ENCODE results near the gene NWD2. TPM values are rescaled to one million over a fixed set of nuclear protein-coding genes. Genes with fewer than 3 reads are reported as not detected.
A peak's percentile ranks its signal among the peaks of the same experiment; 100 is the strongest.

Gene NWD2
- total RNA-seq, 3 donors from 2014 or later = 0.95 to 1.4 (median 1.3) TPM

DNA sequence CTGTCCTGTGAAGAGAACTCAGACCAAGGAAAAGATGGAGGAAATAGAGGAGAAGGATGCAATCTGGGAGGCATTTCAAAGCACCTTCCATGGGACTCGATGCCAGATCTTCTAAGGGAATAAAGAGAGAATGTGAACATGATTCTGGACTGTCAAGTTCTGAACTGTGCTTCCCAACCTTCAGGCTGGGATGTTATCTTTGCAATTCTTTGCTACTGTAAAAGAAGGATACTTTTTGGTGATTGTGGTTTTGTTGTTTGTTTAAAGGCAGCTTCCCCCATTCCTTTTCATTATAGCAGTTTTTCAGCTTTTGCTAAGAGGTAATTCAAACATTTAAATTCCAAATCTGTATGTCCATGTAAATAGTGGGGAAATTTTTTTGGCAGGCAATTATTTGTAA lies 217.3 kb downstream of the NWD2 start:
- H3K4me1 ChIP-seq (ENCODE audit: low read depth) = peaks cover 4% of the 10 kb centered on the region
- TF ChIP-seq, protein P1, sequence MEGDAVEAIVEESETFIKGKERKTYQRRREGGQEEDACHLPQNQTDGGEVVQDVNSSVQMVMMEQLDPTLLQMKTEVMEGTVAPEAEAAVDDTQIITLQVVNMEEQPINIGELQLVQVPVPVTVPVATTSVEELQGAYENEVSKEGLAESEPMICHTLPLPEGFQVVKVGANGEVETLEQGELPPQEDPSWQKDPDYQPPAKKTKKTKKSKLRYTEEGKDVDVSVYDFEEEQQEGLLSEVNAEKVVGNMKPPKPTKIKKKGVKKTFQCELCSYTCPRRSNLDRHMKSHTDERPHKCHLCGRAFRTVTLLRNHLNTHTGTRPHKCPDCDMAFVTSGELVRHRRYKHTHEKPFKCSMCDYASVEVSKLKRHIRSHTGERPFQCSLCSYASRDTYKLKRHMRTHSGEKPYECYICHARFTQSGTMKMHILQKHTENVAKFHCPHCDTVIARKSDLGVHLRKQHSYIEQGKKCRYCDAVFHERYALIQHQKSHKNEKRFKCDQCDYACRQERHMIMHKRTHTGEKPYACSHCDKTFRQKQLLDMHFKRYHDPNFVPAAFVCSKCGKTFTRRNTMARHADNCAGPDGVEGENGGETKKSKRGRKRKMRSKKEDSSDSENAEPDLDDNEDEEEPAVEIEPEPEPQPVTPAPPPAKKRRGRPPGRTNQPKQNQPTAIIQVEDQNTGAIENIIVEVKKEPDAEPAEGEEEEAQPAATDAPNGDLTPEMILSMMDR (IDR thresholded peaks at IDR 0.05) = no peak
- DNase-seq (no peak), ATAC-seq (no peak)
- intact Hi-C loops (cut with DNase I, micrococcal nuclease) = no loop called here
- H3K9me3 ChIP-seq = no peaks in the 10 kb centered on the region
- no peaks in the 10 kb centered on the region for H3K36me3 ChIP-seq (ENCODE audit: low read depth)
- H3K4me3 ChIP-seq = no peak overlapping the region

DNA sequence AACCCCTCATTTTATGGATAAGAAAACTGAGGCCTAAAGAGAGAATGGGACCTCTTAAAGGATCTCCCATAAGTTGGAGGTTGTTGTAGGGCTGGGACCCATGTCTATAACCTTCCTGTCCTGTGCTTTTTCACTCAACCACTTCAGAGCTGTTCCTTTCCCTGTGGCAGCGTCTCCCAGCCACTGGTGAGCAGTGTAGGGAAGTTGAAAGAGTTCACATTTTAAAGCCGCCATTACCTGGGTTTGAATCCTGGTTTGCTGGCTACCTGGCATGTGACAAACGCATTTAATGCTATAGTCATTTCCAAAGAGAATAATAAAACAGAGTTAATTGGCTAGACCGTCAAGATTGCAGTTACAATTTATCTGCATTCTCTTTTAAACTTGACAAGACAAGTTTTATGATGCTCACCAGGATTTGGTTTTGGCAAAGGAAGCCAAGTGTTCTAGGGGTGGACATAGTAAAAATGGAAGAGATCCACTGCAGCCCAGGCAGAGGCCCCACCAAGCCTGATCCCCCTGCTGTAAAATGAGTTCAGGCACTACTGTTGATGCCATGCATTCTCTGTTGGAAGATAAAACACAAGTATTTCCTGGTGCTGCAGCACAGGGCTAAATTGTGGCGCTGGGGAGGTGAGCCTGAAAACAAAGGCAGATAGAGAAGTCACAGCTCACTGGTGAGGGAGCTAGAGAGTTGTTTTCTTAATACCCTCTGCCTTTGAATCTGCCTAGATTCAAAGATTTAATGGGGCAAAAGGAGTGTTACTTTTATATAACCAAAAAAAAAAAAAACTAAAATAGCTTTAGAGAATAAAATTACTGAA lies 218.7 kb downstream of the NWD2 start:
- ATAC-seq = peak; percentile 75
- DNase-seq = peak in 2 of 3 donors; percentile 63
- Histone ChIP-seq H3K4me1 (ENCODE audit: low read depth) (peaks cover 10% of the 10 kb centered on the region), H3K36me3 (ENCODE audit: low read depth) (no peaks in the 10 kb centered on the region), H3K4me3 (no peak overlapping the region), H3K9me3 (no peaks in the 10 kb centered on the region)
- intact Hi-C loops (cut with DNase I, micrococcal nuclease) = no loop called here
- TF ChIP-seq, protein P1 (IDR thresholded peaks at IDR 0.05) = no peak

DNA sequence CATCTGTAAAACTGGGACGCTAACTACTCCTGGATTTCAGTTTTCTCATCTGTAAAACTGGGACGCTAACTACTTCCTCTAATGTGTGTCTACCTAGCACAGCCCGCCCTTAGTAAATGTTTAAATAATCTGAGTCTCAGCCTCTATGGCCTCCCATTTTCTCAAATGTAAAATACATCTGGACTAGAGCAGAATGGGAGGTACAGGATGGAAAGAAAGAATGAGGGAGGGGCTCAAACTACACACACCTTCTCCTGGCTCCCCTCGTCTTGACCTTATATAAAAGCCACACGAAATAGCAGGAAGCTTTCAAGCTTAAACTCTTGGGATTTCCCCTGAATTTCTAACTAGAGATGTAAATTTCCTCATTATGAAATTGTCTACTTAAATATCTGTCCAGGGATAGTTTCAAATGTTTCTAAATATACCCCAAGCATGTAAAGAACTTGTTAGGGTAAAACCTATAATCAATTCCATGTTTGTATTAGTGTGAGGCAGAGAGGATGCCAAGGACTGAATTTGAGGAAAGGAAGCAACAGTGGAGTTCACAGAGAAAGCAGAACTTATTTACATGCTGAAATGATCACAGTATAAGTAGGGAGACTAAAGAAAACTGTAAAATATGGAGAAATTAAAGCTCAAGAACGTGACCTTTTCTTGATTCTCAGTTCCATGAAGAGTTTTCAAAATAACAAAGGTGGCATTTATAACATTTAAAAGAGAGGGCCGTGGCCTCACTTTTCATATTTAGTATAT lies 220.0 kb downstream of the NWD2 start:
- Histone ChIP-seq H3K36me3 (ENCODE audit: low read depth) (no peaks in the 10 kb centered on the region), H3K9me3 (no peaks in the 10 kb centered on the region), H3K4me3 (no peak overlapping the region), H3K4me1 (ENCODE audit: low read depth) (peaks cover 10% of the 10 kb centered on the region)
- TF ChIP-seq, protein P1 (IDR thresholded peaks at IDR 0.05) = no peak
- peak in 1 of 3 donors; percentile 66 for DNase-seq
- intact Hi-C loops (cut with DNase I, micrococcal nuclease) = no loop called here
- peak; percentile 86 for ATAC-seq

DNA sequence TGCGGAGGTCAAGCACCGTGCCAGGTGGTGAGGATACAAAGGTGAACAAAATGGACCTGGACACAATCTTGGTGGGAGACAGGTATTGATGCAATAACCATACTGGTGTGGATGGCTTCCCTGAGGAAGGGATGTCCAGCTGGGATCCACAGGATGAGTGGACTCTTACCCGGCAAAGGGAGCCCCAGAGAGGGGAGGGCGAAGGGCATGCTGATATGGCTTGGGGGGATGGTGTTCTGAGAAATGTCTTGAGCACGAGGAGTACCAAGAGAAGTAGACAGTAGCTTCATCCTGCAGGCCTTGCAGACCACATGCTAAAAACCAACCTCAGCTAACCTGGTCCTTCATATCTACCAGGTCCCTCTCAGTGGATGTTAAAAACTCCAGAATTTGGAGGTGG lies 220.8 kb downstream of the NWD2 start:
- no peaks in the 10 kb centered on the region for H3K36me3 ChIP-seq (ENCODE audit: low read depth)
- DNase-seq (no peak), ATAC-seq (no peak)
- intact Hi-C loops (cut with DNase I, micrococcal nuclease) = no loop called here
- TF ChIP-seq, protein P1 (IDR thresholded peaks at IDR 0.05) = no peak
- peaks cover 11% of the 10 kb centered on the region for H3K4me1 ChIP-seq (ENCODE audit: low read depth)
- no peak overlapping the region for H3K4me3 ChIP-seq
- no peaks in the 10 kb centered on the region for H3K9me3 ChIP-seq

DNA sequence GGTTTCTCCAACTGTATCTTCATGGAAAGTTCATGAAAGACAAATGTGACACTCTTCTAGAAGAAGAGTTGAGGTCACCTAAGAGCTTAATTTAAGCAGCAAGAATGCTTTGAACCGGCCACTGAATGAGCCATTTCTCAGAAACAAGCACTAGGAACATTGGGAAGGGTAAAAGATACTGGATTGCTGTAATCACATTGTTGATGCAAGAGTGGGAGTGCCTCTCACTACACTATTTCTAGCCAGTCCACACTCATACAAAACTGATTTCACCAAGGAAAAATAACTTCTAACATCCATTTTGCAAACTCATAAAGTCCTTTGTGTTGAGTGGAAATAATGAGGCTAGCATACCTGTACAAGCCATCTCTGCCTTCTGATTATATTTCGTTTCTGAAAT lies 221.3 kb downstream of the NWD2 start:
- Histone ChIP-seq H3K36me3 (ENCODE audit: low read depth) (no peaks in the 10 kb centered on the region), H3K9me3 (no peaks in the 10 kb centered on the region), H3K4me1 (ENCODE audit: low read depth) (peaks cover 12% of the 10 kb centered on the region), H3K4me3 (no peak overlapping the region)
- DNase-seq = no peak
- no peak for ATAC-seq
- TF ChIP-seq, protein P1 (IDR thresholded peaks at IDR 0.05) = no peak
- intact Hi-C loops (cut with DNase I, micrococcal nuclease) = no loop called here

Data from mucosa of descending colon (tissue), 3 donors.